Astrocyte (in vitro differentiated cells and primary cell): ENCODE measurements around the gene ZNF322. TPM values are rescaled to one million over a fixed set of nuclear protein-coding genes. Genes with fewer than 3 reads are reported as not detected.
"Not testable (repeated sequence)": the region's sequence is repeated elsewhere in the genome, so short reads cannot be mapped to it uniquely, and the experiment has no call there.

Experiments
- DNase-seq: peaks from one replicate; pipeline ENCODE4 v3.0.0-alpha.2; 2010; ENCODE audit warnings: low read depth
- FAIRE-seq: peaks from 2 replicates; lab custom pipeline; 2011; peaks lifted over from hg19 to GRCh38; lab: Jason Lieb, UNC
- H2AFZ ChIP-seq: 2 replicates; pipeline ENCODE4 v1.6.0; 2012; ENCODE audit warnings: low read depth, low read length, inconsistent platforms
- H3K27ac ChIP-seq: 2 replicates; pipeline ENCODE4 v1.5.1; 2011; ENCODE audit warnings: low read depth, low read length, inconsistent platforms
- H3K27me3 ChIP-seq: 2 replicates; pipeline ENCODE4 v1.6.0; 2011; ENCODE audit warnings: low read length, inconsistent platforms; ENCODE audit not compliant: insufficient read depth
- H3K36me3 ChIP-seq: 2 replicates; pipeline ENCODE4 v1.5.1; 2011; ENCODE audit warnings: low read length, inconsistent platforms; ENCODE audit not compliant: insufficient read depth
- H3K4me1 ChIP-seq: 2 replicates; pipeline ENCODE4 v1.5.1; 2011; ENCODE audit warnings: low read length, inconsistent platforms; ENCODE audit not compliant: insufficient read depth
- H3K4me2 ChIP-seq: 2 replicates; pipeline ENCODE4 v1.6.0; 2012; ENCODE audit warnings: low read length, inconsistent platforms
- H3K4me3 ChIP-seq: 2 replicates; pipeline ENCODE4 v1.5.1; 2011; ENCODE audit warnings: low read depth, mild to moderate bottlenecking, low read length, inconsistent platforms; ENCODE audit not compliant: insufficient read depth
- H3K79me2 ChIP-seq: 2 replicates; pipeline ENCODE4 v1.6.0; 2012; ENCODE audit warnings: mild to moderate bottlenecking, low read length, inconsistent platforms; ENCODE audit not compliant: insufficient read depth
- H3K9ac ChIP-seq: 2 replicates; pipeline ENCODE4 v1.6.0; 2012; ENCODE audit warnings: mild to moderate bottlenecking, low read length, inconsistent platforms
- H3K9me3 ChIP-seq: 2 replicates; pipeline ENCODE4 v1.5.1; 2012; ENCODE audit warnings: low read depth, mild to moderate bottlenecking, low read length, inconsistent platforms; ENCODE audit not compliant: insufficient read depth
- H4K20me1 ChIP-seq: 2 replicates; pipeline ENCODE4 v1.6.0; 2012; ENCODE audit warnings: low read length, inconsistent platforms; ENCODE audit not compliant: insufficient read depth
- H3K27ac Mint-ChIP-seq: one replicate; pipeline ENCODE4 v1.8.0; 2021; ENCODE audit warnings: mild to moderate bottlenecking, mixed read lengths; ENCODE audit not compliant: unreplicated experiment
- H3K27me3 Mint-ChIP-seq: one replicate; pipeline ENCODE4 v1.8.0; 2021; ENCODE audit warnings: low read depth, mixed read lengths; ENCODE audit not compliant: unreplicated experiment
- H3K36me3 Mint-ChIP-seq: one replicate; pipeline ENCODE4 v1.8.0; 2021; ENCODE audit warnings: low read depth, mixed read lengths; ENCODE audit not compliant: unreplicated experiment
- H3K4me1 Mint-ChIP-seq: one replicate; pipeline ENCODE4 v1.8.0; 2021; ENCODE audit warnings: low read depth, mixed read lengths; ENCODE audit not compliant: unreplicated experiment
- H3K4me3 Mint-ChIP-seq: one replicate; pipeline ENCODE4 v1.8.0; 2021; ENCODE audit warnings: mild to moderate bottlenecking, moderate library complexity, mixed read lengths; ENCODE audit not compliant: unreplicated experiment
- H3K9me3 Mint-ChIP-seq: one replicate; pipeline ENCODE4 v1.8.0; 2021; ENCODE audit warnings: mild to moderate bottlenecking, mixed read lengths; ENCODE audit not compliant: unreplicated experiment
- total RNA-seq: library from RNA; stranded (reverse); gene quantifications from 2 replicates; pipeline ENCODE4 v1.2.1, GENCODE V29; 2021

ZNF322 gene
- total RNA-seq, 1 donor from 2014 or later = 27.3 TPM

DNA sequence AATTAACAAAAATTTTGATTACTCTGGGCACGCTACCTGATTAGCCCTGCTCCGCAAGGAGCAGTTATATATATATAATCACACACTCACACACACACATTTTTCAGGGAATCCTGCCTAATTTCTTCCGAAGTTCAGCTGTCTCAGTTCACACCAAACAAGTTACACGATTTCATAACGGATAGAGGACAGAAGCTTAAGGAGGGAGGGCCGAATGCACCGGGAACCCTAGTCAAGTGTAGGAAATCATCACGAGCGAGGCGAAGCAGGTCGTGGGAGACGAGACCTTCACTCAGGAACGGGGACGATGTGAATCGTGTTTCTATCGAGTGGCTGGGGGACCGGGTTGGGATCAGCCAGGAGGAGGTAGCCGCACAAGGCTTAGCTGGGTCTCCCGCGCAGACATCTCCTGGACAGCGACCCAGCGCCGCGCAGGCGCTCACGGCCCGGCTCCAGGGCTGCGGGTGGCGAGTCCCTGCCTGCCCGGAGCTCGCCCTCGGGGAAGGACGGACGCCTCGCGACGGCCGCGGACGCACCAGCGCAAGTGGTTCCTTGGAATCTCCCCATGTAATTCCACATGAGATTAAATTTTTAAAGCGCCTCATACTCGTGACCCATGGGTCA lies 29.9 kb upstream of the ZNF322 start:
- not testable (repeated sequence) for FAIRE-seq, H4K20me1 ChIP-seq, H3K4me1 Mint-ChIP-seq

DNA sequence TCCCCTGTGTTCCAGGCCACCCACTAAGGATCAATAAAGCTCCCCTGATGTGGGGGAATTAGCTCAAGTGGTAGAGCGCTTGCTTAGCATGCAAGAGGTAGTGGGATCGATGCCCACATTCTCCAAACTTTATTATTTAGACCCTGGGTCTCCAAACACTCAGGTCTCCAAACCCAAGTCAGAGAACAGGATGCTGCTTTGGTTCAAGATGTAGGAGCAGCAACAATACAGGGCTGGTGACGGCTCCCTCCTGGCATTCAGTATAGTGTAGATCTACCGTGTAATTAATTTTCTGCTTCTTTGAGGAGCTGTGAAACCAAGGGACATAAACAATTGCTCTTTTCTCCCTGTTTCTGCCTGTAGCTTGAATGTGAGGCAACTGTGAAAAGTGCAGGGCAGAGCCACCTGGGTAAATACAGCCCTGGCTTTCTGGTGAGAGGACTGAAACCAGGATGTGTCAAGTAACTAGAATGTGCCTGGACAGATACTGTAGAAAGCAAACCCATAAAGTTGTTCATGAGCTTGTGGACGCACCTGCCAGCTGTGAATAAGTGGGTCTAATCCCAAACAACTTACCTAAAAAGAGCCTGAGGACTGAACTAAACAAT lies 23.0 kb upstream of the ZNF322 start:
- H4K20me1 ChIP-seq, H3K4me3 Mint-ChIP-seq, DNase-seq, H3K36me3 Mint-ChIP-seq, H3K4me1 Mint-ChIP-seq, H3K27me3 Mint-ChIP-seq, H3K9me3 ChIP-seq, H3K36me3 ChIP-seq, H2AFZ ChIP-seq, H3K79me2 ChIP-seq, FAIRE-seq, H3K9me3 Mint-ChIP-seq, H3K27me3 ChIP-seq, H3K27ac ChIP-seq, H3K9ac ChIP-seq, H3K27ac Mint-ChIP-seq, H3K4me1 ChIP-seq, H3K4me3 ChIP-seq, H3K4me2 ChIP-seq: not testable (repeated sequence)

More for the DNA sequence above, 29.9 kb upstream of the ZNF322 start:
- H3K4me3 Mint-ChIP-seq, H3K79me2 ChIP-seq, H3K36me3 ChIP-seq, H3K4me2 ChIP-seq, H3K27ac ChIP-seq, H3K9ac ChIP-seq, H3K27ac Mint-ChIP-seq, H3K4me3 ChIP-seq, H3K4me1 ChIP-seq, H3K9me3 Mint-ChIP-seq, H3K27me3 Mint-ChIP-seq, H3K9me3 ChIP-seq, H3K36me3 Mint-ChIP-seq, H3K27me3 ChIP-seq, H2AFZ ChIP-seq, DNase-seq: not testable (repeated sequence)

DNA sequence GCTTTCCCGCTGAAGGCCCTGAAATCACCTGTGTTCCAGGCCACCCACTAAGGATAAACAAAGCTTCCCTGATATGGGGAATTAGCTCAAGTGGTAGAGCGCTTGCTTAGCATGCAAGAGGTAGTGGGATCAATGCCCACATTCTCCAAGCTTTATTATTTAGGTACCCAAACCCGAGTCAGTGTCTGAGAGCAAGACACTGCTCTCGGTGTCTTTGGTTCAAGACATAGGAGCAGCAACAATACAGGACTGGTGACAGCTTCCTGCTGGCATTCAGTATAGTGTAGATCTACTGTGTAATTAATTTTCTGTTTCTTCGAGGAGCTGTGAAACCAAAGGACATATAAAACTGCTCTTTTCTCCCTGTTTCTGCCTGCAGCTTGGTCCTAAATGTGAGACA lies 13.7 kb upstream of the ZNF322 start:
- not testable (repeated sequence) for H3K4me2 ChIP-seq, H3K4me3 ChIP-seq, H3K9me3 ChIP-seq, H3K79me2 ChIP-seq, H2AFZ ChIP-seq, H3K27me3 ChIP-seq, H3K27ac Mint-ChIP-seq, H4K20me1 ChIP-seq, H3K4me1 Mint-ChIP-seq, FAIRE-seq, H3K4me3 Mint-ChIP-seq, H3K36me3 ChIP-seq, H3K9me3 Mint-ChIP-seq, H3K27me3 Mint-ChIP-seq, H3K4me1 ChIP-seq, H3K9ac ChIP-seq, H3K27ac ChIP-seq, DNase-seq, H3K36me3 Mint-ChIP-seq

DNA sequence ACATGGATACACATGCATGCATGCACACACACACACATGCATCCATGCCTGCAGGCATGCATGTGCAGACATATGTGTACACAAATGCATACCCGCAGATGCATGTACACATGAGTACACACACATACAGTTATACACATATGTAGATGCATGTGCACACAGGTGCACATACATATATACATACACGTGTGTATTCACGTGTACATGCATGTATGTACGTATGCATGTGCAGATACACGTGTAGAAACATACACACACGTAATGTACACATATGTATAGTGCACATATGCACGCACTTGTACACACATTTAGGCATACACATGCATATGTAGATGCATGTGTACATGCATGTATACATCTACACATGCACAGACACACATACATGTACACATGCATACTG lies 11.0 kb upstream of the ZNF322 start:
- H3K36me3 ChIP-seq, H3K36me3 Mint-ChIP-seq, H3K9me3 ChIP-seq, H3K4me1 Mint-ChIP-seq, H3K79me2 ChIP-seq, H3K27me3 Mint-ChIP-seq, DNase-seq, H4K20me1 ChIP-seq, H3K27ac Mint-ChIP-seq, H2AFZ ChIP-seq, H3K27ac ChIP-seq, FAIRE-seq, H3K4me2 ChIP-seq, H3K27me3 ChIP-seq, H3K9ac ChIP-seq, H3K9me3 Mint-ChIP-seq, H3K4me3 ChIP-seq, H3K4me1 ChIP-seq, H3K4me3 Mint-ChIP-seq: not testable (repeated sequence)

DNA sequence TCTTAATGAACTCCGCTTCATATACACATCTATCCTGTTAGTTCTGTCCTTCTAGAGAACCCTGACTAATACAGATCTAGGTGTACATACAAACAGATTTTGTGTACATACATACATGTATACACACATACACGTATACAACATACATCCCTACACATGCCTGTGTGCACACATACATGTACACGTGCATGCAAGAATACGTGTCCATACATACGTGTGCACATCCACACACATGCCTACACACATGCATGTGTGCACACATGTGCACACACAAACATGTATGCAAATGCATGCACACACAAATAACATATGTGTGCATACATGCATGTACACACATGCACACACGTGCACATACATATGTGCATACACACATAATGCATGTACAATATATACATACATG lies 10.5 kb upstream of the ZNF322 start:
- not testable (repeated sequence) for H4K20me1 ChIP-seq, H2AFZ ChIP-seq, H3K4me3 Mint-ChIP-seq, H3K4me1 ChIP-seq, H3K9me3 ChIP-seq, H3K27ac ChIP-seq, H3K4me1 Mint-ChIP-seq, H3K27ac Mint-ChIP-seq, H3K4me3 ChIP-seq, H3K27me3 ChIP-seq, H3K9ac ChIP-seq, H3K4me2 ChIP-seq, H3K36me3 ChIP-seq, DNase-seq, H3K27me3 Mint-ChIP-seq, FAIRE-seq, H3K36me3 Mint-ChIP-seq, H3K9me3 Mint-ChIP-seq, H3K79me2 ChIP-seq
